Activated CD8-positive, alpha-beta T cell treated with anti-CD3 and anti-CD28 coated beads for 36 hours (primary cell): ENCODE data around the gene MPIG6B. TPM values are rescaled to one million over a fixed set of nuclear protein-coding genes. Genes with fewer than 3 reads are reported as not detected.

ENCODE experiments used
- ATAC-seq: fragments of 200-7000 bp; cut with Tn5 transposase; one replicate; pipeline ENCODE4 v1.10.0; 2021; ENCODE audit warnings: mild to moderate bottlenecking, moderate library complexity
- CTCF ChIA-PET: fragments of 350-600 bp; sonication (Branson Sonifier 250); formaldehyde crosslinking; loops from one replicate; lab custom pipeline; 2021; ENCODE audit warnings: antibody characterized with exemption; lab: Charles Lee
- POLR2A ChIA-PET: fragments of 350-600 bp; sonication (Branson Sonifier 250); formaldehyde crosslinking; loops from one replicate; lab custom pipeline; 2021; ENCODE audit warnings: antibody characterized with exemption; lab: Charles Lee
- DNase-seq: peaks from one replicate; pipeline ENCODE4 v3.0.0-alpha.2; 2020
- H3K27ac Mint-ChIP-seq: one replicate; pipeline ENCODE4 v1.8.0; 2021; ENCODE audit warnings: mild to moderate bottlenecking, mixed read lengths
- H3K27me3 Mint-ChIP-seq: one replicate; pipeline ENCODE4 v1.8.0; 2021; ENCODE audit warnings: mixed read lengths
- H3K36me3 Mint-ChIP-seq: one replicate; pipeline ENCODE4 v1.8.0; 2021; ENCODE audit warnings: low read depth, mixed read lengths
- H3K4me1 Mint-ChIP-seq: one replicate; pipeline ENCODE4 v1.8.0; 2021; ENCODE audit warnings: low read depth, mixed read lengths
- H3K4me3 Mint-ChIP-seq: one replicate; pipeline ENCODE4 v1.8.0; 2021; ENCODE audit warnings: mild to moderate bottlenecking, moderate library complexity, mixed read lengths
- H3K9me3 Mint-ChIP-seq: one replicate; pipeline ENCODE4 v1.8.0; 2021; ENCODE audit warnings: mixed read lengths
- CTCF ChIP-seq: fragments of 200-600 bp; IDR thresholded peaks from one replicate; pipeline ENCODE4 v1.8.0; 2022; ENCODE audit warnings: antibody characterized with exemption, mild to moderate bottlenecking
- intact Hi-C: fragments of 100-400 bp; cut with micrococcal nuclease; formaldehyde crosslinking; loops from one replicate; pipeline ENCODE4 v1.10.0; 2022
- total RNA-seq, 2 experiments: library from RNA; stranded (reverse); gene quantifications; one replicate each; pipeline ENCODE4 v1.2.3, GENCODE V29; 2021

Gene MPIG6B
- total RNA-seq, 2 experiments from 2014 or later, result 0.65 to 0.81 TPM

DNA sequence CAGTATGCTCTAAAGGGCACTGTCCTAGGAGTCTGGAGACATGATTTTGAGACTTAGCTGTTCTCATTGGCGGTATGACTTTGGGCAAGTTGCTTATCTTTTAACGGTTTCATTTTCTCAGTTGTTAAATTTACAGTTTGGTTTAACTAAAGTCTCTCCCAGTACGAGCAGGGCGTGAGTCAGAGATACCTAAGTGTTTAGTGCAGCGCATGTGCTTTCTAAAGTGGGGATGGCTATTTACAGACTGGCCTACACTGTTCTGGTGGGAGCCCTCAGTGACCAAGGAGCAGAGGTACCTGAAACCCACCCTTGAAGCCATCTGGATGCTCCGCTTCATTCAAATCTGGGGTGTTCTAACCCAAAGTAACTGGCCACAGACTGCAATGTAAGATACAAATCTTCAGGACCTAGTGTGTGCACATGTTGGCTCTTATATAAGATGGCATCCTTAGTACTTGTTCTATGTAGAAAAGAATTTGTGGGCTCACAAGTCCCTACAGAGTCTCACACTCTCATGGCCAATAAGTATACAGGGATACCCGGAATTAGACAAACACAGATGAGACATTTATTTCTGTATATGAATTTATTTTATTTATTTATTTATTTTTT lies 27.3 kb downstream of the MPIG6B start:
- Mint-ChIP-seq H3K4me3 (no peak overlapping the region), H3K27me3 (no peaks in the 10 kb centered on the region), H3K9me3 (no peaks in the 10 kb centered on the region), H3K36me3 (peaks cover 26% of the 10 kb centered on the region), H3K27ac (no peak overlapping the region), H3K4me1 (peaks cover 2% of the 10 kb centered on the region)
- intact Hi-C loops, result no loop called here
- no peak for ATAC-seq
- CTCF ChIA-PET, result interaction anchor here (0.9 kb wide), 1 partner anchor 40 kb away, joined by 3 read pairs; no protein-coding TSS in a partner anchor
- POLR2A ChIA-PET, result interaction anchor here (0.6 kb wide), 1 partner anchor 10 kb away, joined by 4 read pairs; no protein-coding TSS in a partner anchor
- TF ChIP-seq CTCF, result no peak
- DNase-seq, result no peak

GRCh38 chr6:31752739-31753319 lies 29.7 kb downstream of the MPIG6B start:
- peaks cover 22% of the 10 kb centered on the region for H3K36me3 Mint-ChIP-seq
- ChIA-PET POLR2A (interaction anchor here (0.7 to 1.5 kb wide), 4 partner anchors 12 to 135 kb away, joined by 3 to 8 read pairs (median 6); partner anchors contain the start of gene MSH5), CTCF (interaction anchor here (2.2 kb wide), 1 partner anchor 17 kb away, joined by 10 read pairs; no protein-coding TSS in a partner anchor)
- ATAC-seq (no peak), DNase-seq (no peak)
- intact Hi-C loops, result no loop called here
- H3K4me1 Mint-ChIP-seq, result no peaks in the 10 kb centered on the region
- H3K9me3 Mint-ChIP-seq, result no peaks in the 10 kb centered on the region
- H3K27ac Mint-ChIP-seq, result no peak overlapping the region
- TF ChIP-seq CTCF, result no peak
- no peak overlapping the region for H3K4me3 Mint-ChIP-seq
- H3K27me3 Mint-ChIP-seq, result no peaks in the 10 kb centered on the region

DNA sequence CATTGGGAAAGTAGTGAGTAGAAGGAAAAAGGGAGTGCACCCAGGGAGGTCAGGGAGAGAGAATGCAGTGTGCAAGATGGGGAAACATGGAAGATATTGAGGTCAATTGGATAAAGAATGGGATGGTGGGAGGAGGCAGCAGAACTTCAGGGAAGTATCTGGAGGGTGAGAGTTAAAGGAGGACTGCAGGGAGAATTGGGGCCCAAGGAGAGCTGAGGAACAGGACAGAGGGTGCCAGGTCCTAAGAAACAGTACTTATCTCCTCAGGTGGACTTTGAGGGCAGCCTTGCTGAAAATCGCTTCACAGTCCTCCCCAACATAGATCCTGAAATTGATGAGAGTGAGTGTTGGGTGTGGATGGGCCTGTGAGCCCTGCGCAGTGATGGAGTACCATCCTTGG lies 35.1 kb downstream of the MPIG6B start:
- ChIA-PET CTCF (interaction anchor here (1.2 to 1.8 kb wide), 2 partner anchors 11 to 34 kb away, joined by 3 to 11 read pairs; no protein-coding TSS in a partner anchor), POLR2A (interaction anchor here (1.2 to 1.7 kb wide), 5 partner anchors 11 to 33 kb away, joined by 3 to 7 read pairs (median 5); partner anchors contain the start of gene MSH5)
- H3K4me1 Mint-ChIP-seq, result no peaks in the 10 kb centered on the region
- intact Hi-C loops, result no loop called here
- H3K36me3 Mint-ChIP-seq, result peaks cover 43% of the 10 kb centered on the region
- H3K9me3 Mint-ChIP-seq, result no peaks in the 10 kb centered on the region
- H3K27ac Mint-ChIP-seq, result no peak overlapping the region
- ATAC-seq (no peak), DNase-seq (no peak)
- TF ChIP-seq CTCF, result no peak
- H3K27me3 Mint-ChIP-seq, result no peaks in the 10 kb centered on the region
- no peak overlapping the region for H3K4me3 Mint-ChIP-seq

DNA sequence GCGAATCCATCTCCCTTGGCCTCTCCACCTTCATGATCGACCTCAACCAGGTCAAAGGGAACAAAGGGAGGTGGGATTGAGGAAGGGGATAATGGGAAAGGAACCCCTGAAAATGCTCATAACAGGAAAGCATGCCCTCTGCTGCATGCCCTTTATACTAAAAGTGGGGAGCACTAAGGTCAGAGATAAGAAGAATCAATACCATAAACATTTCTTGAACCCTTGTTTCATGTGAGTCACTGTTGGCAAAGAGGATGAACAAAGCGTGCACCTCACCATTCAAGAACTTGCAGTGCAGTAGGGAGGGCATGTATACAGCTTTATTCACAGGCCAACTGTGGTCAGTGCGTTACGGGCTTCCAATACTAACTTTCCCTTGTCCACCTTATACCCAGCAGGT lies 37.6 kb downstream of the MPIG6B start:
- Mint-ChIP-seq H3K4me1 (no peaks in the 10 kb centered on the region), H3K9me3 (no peaks in the 10 kb centered on the region), H3K27ac (no peak overlapping the region), H3K36me3 (peaks cover 44% of the 10 kb centered on the region), H3K4me3 (no peak overlapping the region), H3K27me3 (no peaks in the 10 kb centered on the region)
- TF ChIP-seq CTCF, result no peak
- DNase-seq (no peak), ATAC-seq (no peak)
- intact Hi-C loops, result no loop called here
- ChIA-PET POLR2A (interaction anchor here (0.6 to 0.9 kb wide), 2 partner anchors 12 to 20 kb away, joined by 3 to 4 read pairs; no protein-coding TSS in a partner anchor), CTCF (interaction anchor here (1.0 kb wide), 1 partner anchor 9 kb away, joined by 3 read pairs; no protein-coding TSS in a partner anchor)

DNA sequence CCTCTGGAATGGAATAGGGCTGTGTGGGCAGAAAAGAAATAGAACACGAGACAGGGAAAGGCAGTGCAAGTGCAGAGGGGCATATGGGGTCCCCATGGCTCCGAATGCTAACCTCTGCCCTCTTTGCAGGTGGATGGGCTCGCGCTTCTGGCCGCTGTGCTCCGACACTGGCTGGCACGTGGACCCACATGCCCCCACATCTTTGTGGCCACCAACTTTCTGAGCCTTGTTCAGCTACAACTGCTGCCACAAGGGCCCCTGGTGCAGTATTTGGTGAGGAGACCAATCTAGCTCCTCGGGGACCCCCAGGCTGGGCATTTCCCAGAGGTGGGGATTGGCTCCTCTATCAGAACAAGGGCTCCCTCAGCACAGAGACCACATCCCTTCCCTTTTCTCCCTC lies 38.2 kb downstream of the MPIG6B start:
- POLR2A ChIA-PET, result interaction anchor here (0.6 to 0.9 kb wide), 2 partner anchors 12 to 13 kb away, joined by 3 to 4 read pairs; no protein-coding TSS in a partner anchor
- DNase-seq, result no peak
- CTCF ChIA-PET, result interaction anchor here (1.0 kb wide), 1 partner anchor 9 kb away, joined by 4 read pairs; no protein-coding TSS in a partner anchor
- Mint-ChIP-seq H3K4me1 (no peaks in the 10 kb centered on the region), H3K27me3 (no peaks in the 10 kb centered on the region), H3K4me3 (no peak overlapping the region), H3K9me3 (no peaks in the 10 kb centered on the region), H3K36me3 (peaks cover 44% of the 10 kb centered on the region), H3K27ac (no peak overlapping the region)
- no peak for TF ChIP-seq CTCF
- no peak for ATAC-seq
- intact Hi-C loops, result no loop called here
